Measurements from ENCODE around the gene WNT9B.
A peak's percentile ranks its signal among the peaks of the same experiment; 100 is the strongest.

The WNT9B gene, protein sequence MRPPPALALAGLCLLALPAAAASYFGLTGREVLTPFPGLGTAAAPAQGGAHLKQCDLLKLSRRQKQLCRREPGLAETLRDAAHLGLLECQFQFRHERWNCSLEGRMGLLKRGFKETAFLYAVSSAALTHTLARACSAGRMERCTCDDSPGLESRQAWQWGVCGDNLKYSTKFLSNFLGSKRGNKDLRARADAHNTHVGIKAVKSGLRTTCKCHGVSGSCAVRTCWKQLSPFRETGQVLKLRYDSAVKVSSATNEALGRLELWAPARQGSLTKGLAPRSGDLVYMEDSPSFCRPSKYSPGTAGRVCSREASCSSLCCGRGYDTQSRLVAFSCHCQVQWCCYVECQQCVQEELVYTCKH

GRCh38 chr17:46851029-46851741 lies at the start of gene WNT9B:
WNT9B (plus strand) TSS chr17:46851583; CDS start chr17:46851639, 56 bp downstream.
- DNase-seq (ENCODE audit: low spot score) = no peak

- DNase-seq (ENCODE audit: low spot score) = no peak
Measured at GRCh38 chr17:46802800-46803199, 48.6 kb upstream of the WNT9B start.

DNA sequence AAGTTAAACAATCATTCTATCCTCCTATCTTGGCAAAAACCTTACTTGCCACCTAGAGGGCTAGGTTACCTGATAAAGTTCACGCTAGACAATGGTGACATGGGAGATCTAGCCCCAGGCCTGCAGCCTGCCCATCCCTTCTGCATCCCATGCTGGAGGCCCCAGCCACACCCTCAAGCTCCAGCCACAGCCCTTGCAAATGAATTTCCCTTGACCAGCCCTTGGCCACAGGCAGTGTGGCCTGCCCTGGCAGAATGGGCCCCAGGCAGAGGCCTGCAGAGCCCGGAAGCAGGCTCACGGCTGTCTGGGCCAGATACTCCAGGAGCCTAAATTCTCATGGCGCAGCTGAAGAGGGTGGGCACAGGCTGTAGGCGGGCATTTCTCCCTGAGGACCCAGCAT lies 47.8 kb upstream of the WNT9B start:
- DNase-seq (ENCODE audit: low spot score) = no peak

- no peak for DNase-seq (ENCODE audit: low spot score)
Measured at GRCh38 chr17:46805771-46806170, 45.6 kb upstream of the WNT9B start.

- no peak for DNase-seq (ENCODE audit: low spot score)
Measured at GRCh38 chr17:46809110-46809571, 42.2 kb upstream of the WNT9B start.

DNA sequence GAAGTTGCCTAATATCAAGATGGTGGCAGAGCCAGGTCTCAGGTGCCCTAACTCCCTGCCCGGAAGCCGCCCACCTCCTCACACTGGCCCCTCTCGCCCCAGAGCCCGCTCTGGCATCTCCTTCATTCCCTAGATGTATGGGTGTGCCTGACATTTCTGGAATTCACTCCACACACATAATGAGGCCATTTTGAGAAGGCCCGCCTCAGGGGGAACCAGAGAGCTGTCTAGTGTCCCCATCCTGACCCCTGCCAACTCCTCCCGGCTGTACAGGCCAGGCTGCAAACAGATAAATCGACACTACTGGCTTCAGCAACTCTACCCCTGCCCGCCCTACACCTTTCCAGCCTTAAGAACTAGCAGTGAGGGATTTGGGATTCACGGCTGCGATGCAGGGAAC lies 40.5 kb upstream of the WNT9B start:
- no peak for DNase-seq (ENCODE audit: low spot score)

DNA sequence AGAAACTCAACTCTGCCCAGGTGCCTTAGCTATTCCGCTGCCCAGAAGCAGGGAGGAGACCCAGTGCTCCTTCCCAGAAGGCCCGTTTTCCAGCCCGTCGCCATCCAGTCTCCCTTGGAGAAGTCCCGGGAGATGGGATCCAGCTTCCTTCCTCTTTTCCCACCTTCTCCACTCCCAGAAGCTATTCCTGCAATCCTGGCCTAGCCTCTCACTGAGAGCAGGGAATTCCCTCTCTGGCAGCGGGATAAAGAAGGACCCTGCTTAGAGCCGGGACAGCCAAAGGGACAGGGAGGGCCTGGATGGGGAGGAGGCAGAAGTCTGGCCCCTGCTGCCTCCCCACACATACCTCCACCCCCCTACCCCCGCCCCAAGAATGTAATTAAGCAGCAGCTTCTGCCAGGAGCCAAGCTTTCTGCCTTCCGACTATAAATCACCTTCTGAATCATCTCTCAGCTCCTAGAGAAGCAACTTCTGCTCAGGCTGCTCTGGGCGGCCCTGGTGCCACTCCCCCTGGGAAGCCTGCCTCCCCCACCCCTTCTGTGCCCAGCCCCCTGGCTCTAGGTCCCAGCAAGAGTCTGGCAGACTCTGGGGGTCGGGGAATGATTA lies 39.3 kb upstream of the WNT9B start:
- no peak for DNase-seq (ENCODE audit: low spot score)

DNA sequence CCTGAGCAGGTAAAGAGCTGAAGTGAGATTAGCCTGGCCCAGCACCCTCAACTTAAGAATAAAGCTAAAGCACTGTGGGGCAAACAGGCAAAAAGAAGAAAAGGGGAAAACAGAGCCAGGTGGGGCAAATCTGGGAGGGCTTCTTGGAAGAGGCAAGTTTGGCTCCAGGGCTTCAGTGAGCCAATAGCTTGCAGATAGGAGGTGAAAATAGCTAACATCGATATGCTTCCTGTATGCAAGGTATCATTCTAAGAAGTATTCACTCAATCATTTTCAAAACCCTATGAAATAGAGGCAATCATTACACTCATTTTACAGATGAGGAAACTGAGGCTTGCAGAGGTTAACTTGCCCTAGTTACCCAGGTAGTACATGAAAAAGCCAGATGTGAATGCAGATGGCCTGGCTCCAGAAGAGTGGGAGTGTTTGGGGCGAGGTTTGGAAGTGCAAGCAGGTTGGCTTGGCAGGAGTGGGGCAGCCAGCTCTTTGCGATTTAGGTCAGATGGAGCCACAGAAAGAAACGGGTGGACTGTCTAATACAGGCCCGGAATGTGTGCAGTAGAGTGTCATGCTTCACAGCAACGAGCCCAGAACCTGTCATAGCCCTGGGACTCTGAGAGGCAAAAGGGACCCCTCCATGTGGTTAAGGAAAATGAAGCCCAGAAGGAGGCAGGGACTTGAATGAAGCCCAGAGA lies 38.6 kb upstream of the WNT9B start:
- DNase-seq (ENCODE audit: low spot score) = no peak

DNA sequence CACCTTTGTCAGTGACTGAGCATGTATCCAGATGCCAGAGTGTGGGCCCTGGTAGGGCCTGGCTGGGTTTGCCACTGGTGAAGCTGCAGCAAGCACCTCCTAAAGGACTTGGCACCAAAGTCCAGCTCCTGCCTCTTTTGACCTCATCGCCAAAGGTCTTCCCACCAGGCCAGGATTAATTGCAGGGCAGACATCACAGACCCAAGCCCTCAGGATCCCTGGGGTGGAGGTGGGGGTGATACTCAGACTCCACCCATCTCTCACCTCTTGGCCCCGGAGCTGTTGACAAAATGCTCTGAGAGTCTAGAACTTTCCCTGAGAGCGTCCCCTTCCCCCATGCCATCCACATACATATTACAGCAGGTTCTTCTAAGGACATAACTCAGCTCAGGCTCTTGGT lies 37.5 kb upstream of the WNT9B start:
- no peak for DNase-seq (ENCODE audit: low spot score)

- DNase-seq (ENCODE audit: low spot score) = no peak
Measured at GRCh38 chr17:46814446-46814845, 36.9 kb upstream of the WNT9B start.

DNA sequence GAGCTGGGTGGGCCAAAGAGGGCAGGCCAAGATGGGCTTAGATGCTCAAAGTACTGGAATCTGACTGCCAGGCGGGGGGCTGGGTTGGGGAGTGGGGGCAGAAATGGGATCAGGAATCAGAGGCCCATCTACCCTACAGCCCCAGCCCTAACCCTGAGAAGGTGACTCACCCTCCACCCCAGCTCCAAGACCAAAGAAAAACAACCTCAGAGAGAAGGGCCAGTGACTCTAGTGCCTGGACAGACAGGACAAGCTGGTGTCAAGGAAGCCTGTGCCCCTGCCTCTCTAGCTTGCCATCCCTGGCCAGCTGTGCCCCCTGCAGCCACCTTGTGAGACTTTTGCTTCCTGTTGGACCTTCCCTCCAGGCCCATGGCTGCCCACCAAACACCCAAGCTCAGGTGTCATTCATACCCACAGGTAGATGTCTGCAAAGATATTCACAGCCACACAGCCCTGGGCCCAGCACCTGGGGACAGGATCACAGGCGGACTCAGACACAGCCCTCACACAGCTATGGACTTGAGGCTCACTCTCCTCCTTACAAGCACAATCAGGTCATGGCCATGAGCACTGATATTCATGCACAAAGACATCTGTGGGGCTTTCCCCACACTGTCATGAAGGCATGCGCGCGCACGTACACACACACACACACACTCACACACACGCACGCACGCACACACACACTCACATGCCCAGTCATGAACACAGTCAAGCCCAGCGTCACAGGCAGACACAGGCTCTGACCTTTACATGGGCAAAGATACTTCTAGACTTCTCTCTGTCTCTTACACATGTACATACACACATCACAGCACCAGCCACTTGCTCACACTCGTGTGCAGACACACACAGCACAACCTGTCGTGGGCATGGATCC lies 35.7 kb upstream of the WNT9B start:
- DNase-seq (ENCODE audit: low spot score) = no peak

DNA sequence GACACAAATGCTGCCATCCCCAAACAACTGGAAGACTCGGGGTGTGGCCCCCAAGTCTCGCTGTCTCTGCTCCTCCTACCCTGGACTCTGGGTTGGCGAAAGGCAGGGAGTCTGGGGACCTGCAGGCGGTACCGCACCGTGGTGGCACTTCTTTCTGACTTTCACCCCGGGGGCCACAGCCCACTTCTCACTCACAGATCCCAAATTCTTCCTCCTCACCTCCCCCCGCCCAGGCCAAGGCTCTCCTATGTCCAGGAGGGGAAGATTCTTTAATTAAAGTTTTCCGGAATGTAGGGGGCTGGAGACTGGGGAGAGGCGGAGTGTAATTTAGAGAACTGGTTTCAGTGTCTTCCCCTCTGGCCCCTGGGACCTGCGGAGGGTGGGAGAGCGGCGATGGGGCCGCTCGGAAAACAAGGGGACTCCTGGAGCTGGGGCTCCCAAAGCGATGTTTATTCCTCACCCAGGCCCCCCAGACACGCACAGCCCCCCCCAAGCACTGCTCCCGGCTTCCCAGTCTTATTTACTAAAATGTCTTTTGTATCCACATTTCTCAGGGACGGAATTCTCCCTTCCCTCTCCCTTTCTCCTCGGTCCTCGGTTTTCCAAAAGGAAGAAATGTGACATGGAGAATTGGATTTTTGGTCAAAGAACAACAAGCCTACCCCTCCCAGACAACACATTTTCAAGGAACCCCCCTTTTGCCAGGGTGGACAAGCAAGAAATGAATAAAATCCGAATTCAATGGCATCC lies 34.1 kb upstream of the WNT9B start:
- no peak for DNase-seq (ENCODE audit: low spot score)

- no peak for DNase-seq (ENCODE audit: low spot score)
Measured at GRCh38 chr17:46817901-46818209, 33.5 kb upstream of the WNT9B start.

- DNase-seq (ENCODE audit: low spot score) = peak; percentile 51
Measured at GRCh38 chr17:46818316-46818928, 33.0 kb upstream of the WNT9B start, which contains the start of gene WNT3. WNT3 (minus strand) TSS chr17:46818692; CDS start chr17:46818597, 95 bp downstream.

DNA sequence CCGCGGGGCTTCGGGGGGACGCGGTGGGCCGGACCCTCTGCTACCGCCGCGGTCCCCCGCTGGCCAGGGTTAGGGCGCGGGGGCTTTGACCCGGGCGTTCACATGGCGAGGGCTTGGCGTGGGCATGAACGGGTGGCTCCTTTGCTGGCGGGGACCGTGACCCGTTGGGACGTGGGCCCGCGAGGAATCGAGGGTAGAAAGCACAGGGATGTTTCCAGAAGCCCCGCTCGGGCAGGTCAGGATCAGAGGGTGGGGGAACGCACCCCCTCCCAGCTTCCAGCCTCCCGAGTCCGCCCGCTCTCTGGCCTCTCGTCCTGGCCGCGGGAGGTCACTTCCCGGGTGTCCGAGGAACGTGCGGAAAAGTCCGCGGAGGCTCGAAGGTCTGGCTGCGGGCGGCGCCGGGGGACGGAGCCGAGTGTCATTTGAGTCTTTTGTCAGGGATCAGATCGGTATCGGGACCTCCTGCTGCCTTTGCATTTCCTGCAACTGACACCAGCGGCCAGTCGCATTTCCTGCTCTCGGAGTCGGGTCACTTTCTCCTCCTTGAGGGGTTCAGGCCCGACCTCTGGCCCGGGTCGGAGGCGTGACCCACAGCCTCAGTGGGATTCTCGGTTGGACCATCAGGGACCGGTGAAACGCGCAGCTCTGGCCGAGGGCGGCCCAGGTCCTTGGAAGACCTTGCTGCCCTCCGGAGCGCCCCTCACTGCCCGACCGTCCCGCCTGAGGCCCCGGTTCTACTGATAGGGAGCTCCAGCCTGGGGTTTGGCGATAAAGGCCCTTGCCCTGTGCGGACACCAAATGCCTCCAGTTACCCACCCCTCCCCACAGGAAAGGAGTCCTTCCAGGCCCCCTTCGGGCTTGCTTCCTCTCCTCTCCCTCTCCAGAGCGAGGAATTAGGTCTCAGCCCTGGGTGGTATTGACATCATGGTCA lies 32.2 kb upstream of the WNT9B start:
- DNase-seq (ENCODE audit: low spot score) = peak; percentile 17

DNA sequence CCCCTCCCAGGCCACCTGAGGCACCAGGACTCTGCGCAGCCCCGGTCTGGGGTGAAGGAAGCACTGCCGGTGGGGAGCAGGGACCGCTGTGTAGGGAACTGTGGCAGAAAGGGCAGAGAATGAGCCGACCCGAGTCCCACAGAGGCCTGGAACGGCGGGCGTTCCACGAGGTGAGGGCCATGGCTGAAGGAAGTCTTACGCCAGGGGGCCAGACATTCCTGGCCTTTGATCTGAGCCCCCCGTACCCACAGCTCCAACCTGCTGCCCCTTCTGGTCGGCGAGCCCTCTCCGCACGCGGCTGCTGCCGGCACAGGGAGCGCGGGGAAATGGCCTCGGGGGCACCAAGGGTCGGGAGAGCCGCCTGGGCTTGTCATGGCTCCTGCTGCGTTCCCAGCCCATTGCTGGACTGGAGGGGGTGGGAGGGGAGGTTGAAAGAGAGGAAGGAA lies 31.5 kb upstream of the WNT9B start:
- no peak for DNase-seq (ENCODE audit: low spot score)

DNA sequence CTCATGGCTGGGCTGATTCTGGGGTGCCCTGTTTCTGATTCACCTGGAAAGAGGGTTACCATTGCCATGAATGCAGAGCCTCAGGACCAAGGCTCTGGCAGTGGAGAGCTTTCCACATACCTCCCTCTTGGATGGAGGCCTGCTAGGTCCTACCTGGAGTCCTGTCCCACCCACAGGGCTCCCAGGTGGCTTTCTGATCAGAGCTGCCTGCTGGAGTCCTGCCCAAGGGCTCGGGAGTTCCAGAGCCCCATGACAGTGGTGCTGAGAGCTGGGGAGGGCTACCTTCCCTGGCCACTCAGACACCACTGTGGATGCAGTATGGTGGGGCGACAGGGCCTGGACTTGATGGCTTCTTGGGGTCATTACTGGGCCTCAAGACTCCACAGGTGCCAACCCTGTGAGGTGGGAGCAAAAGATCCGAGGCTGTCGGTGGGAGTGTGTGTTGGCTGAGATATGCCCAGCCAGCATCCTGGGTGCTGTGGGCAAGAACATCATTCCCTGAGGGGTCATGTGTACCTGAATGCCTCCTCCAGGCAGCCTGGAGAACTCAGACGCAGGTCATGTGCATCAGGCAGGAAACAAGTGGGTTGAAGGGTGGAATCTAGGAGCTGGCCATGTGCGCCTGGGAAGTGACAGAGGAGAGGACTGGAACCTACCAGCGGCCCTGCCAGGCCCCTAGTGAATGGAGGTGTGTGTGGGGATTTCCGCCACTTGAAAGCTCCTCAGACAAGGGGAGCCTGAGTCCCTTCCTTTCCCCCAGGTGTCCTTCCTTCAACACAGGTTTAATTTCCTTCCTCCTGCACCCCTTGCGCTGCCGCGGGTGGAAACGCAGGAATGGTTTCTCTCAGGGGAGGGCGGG lies 30.6 kb upstream of the WNT9B start:
- DNase-seq (ENCODE audit: low spot score) = no peak
